ENCODE measurements around the gene HERC3.
"Not testable (repeated sequence)": the region's sequence is repeated elsewhere in the genome, so short reads cannot be mapped to it uniquely, and the experiment has no call there.

HERC3 gene

DNA sequence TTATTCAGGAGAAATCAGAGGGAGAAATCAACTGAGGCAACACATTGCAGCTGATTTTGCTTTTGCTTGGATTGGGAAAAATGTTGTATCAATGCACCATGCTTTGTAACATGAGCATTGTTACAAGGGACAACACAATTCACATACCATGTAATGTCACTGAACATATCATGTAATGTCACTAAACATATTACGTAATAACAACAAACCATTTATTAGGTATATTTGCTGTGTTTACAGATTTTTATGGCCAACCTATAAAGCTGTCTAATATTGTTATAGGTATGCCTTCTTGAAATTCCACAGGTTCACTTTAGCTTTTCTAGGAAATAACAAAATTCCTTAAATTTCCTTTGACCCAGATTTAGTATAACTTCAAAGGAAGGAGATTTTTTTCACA lies 5.0 kb upstream of the HERC3 start:
- Histone ChIP-seq H3K9me3 (ENCODE audit: low read length) (no peaks in the 10 kb centered on the region), H3K36me3 (ENCODE audit: insufficient read depth, low read length) (no peaks in the 10 kb centered on the region), H3K4me3 (ENCODE audit: low read depth in 1 of 2, low read length in 2 of 2) (no peak overlapping the region), H3K9ac (ENCODE audit: low read length) (no peak overlapping the region), H3K27me3 (ENCODE audit: control insufficient read depth in 1 of 2, insufficient read depth in 2 of 2, low read length in 2 of 2) (no peaks in the 10 kb centered on the region), H3K4me1 (ENCODE audit: insufficient read depth, low read length) (peaks cover 5% of the 10 kb centered on the region), H3K27ac (ENCODE audit: low read depth, low read length) (no peak overlapping the region)

DNA sequence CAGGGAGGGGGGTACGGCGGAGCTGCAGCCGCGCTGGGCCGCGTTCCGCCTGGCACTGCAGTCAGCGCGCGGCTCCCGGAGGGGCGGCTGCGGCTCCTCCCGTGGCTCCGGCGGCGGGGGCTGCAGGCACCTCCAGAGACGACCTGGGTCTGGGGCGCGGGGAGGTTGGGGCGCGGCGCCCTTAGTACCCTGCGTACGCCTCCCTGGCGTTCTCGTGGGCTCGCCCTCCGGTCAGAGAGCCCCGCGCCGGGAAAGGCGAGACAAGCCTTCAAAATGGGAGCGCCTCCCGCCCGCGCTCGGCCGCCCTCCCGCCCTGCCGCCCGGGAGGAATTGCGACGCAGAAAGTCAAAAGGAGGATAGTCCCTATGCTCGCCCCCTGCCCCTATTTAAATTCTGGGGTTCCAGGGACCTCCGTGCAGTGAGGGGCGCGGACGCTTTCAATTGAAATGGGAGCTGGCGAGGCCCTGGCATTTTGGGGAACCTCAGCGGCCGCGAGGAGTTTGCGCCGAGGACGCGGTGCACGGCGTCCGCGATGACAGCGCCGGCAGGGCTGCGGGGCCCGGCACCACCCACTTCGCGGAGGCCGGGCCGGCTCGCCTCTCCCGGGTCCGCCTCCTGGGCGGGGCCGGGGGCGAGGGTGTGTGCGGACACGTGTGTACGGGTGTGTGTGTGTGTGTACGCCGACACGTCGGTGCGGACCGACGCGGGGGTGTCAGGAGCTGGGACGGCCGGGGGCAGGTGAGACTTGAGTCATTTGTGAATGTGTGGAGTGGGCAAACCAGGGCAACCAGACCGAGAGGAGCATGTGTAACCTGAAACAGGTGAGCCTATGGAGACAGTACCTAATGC lies 544 bp downstream of the HERC3 start:
- no peaks in the 10 kb centered on the region for H3K27me3 ChIP-seq (ENCODE audit: control insufficient read depth in 1 of 2, insufficient read depth in 2 of 2, low read length in 2 of 2)
- peaks cover 18% of the 10 kb centered on the region for H3K4me1 ChIP-seq (ENCODE audit: insufficient read depth, low read length)
- H3K27ac ChIP-seq (ENCODE audit: low read depth, low read length): peak overlapping the region; percentile 98
- H3K4me3 ChIP-seq (ENCODE audit: low read depth in 1 of 2, low read length in 2 of 2): peak overlapping the region; percentile 83 to 86
- H3K36me3 ChIP-seq (ENCODE audit: insufficient read depth, low read length): peaks cover 8% of the 10 kb centered on the region
- no peaks in the 10 kb centered on the region for H3K9me3 ChIP-seq (ENCODE audit: low read length)
- H3K9ac ChIP-seq (ENCODE audit: low read length): no peak overlapping the region

DNA sequence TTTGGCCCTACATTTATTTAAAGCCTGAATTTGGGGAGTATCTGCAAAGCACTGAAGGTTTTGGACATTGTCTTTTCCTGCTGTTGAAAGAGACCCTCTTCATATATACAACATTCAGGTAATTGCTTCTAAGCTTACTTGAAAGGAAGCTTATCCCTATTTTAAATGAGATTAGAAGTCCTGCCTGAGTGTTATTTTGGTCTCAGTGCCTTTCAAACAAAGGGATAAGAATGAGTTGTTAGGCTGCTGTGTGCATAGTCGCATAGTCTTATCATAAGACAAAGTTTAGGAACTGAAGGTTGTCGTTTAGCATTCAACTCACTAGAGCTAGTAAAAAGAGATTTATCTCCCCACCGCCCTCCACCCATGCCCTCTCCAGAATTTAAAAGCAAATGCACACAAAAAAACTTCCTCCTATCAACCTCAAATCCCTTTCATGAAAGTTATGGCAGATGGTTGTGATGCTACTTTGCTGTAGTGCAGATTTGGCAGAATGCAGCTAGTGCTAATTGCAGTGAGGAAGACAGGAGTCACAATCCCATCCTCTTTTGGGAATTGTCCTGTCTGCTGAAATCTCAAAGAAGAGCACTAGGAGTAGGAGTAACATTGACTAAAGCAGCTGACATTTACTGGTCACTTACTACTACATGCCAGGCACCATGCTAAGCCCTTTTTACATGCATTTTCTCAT lies 5.8 kb downstream of the HERC3 start:
- H3K4me1 ChIP-seq (ENCODE audit: insufficient read depth, low read length): peaks cover 43% of the 10 kb centered on the region
- peaks cover 8% of the 10 kb centered on the region for H3K36me3 ChIP-seq (ENCODE audit: insufficient read depth, low read length)
- H3K9ac ChIP-seq (ENCODE audit: low read length): no peak overlapping the region
- H3K27ac ChIP-seq (ENCODE audit: low read depth, low read length): no peak overlapping the region
- no peaks in the 10 kb centered on the region for H3K9me3 ChIP-seq (ENCODE audit: low read length)
- no peak overlapping the region for H3K4me3 ChIP-seq (ENCODE audit: low read depth in 1 of 2, low read length in 2 of 2)
- H3K27me3 ChIP-seq (ENCODE audit: control insufficient read depth in 1 of 2, insufficient read depth in 2 of 2, low read length in 2 of 2): no peaks in the 10 kb centered on the region

DNA sequence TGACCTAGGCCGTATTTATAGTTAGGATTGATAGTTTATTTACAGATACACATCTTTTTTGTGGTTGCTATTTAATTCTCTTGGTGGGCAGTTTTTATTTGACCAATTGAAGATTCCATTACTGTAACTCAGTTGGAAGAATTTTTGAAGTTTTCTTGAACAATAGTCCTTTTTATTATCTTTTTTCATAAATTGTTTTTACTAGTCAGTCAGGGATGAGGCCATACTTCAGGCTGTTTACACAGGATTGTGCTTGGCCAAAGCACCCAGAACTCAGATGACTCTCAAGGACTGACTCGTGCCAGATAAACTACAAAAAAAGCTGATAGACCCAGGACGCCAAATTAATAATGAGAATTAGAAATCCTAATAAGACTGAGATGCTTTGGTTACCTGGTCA lies 7.0 kb downstream of the HERC3 start:
- no peak overlapping the region for H3K27ac ChIP-seq (ENCODE audit: low read depth, low read length)
- peaks cover 31% of the 10 kb centered on the region for H3K4me1 ChIP-seq (ENCODE audit: insufficient read depth, low read length)

GRCh38 chr4:88599714-88600113 lies 7.4 kb downstream of the HERC3 start:
- Histone ChIP-seq H3K36me3 (ENCODE audit: insufficient read depth, low read length) (peaks cover 8% of the 10 kb centered on the region), H3K9ac (ENCODE audit: low read length) (no peak overlapping the region), H3K4me1 (ENCODE audit: insufficient read depth, low read length) (peaks cover 31% of the 10 kb centered on the region), H3K27ac (ENCODE audit: low read depth, low read length) (no peak overlapping the region), H3K27me3 (ENCODE audit: control insufficient read depth in 1 of 2, insufficient read depth in 2 of 2, low read length in 2 of 2) (no peaks in the 10 kb centered on the region), H3K9me3 (ENCODE audit: low read length) (no peaks in the 10 kb centered on the region), H3K4me3 (ENCODE audit: low read depth in 1 of 2, low read length in 2 of 2) (no peak overlapping the region)

More for the DNA sequence above, 7.0 kb downstream of the HERC3 start:
- Histone ChIP-seq H3K9me3 (ENCODE audit: low read length) (no peaks in the 10 kb centered on the region), H3K9ac (ENCODE audit: low read length) (no peak overlapping the region), H3K4me3 (ENCODE audit: low read depth in 1 of 2, low read length in 2 of 2) (no peak overlapping the region), H3K27me3 (ENCODE audit: control insufficient read depth in 1 of 2, insufficient read depth in 2 of 2, low read length in 2 of 2) (no peaks in the 10 kb centered on the region), H3K36me3 (ENCODE audit: insufficient read depth, low read length) (peaks cover 8% of the 10 kb centered on the region)

GRCh38 chr4:88600176-88600838 lies 8.0 kb downstream of the HERC3 start:
- H3K27me3 ChIP-seq (ENCODE audit: control insufficient read depth in 1 of 2, insufficient read depth in 2 of 2, low read length in 2 of 2): no peaks in the 10 kb centered on the region
- peaks cover 31% of the 10 kb centered on the region for H3K4me1 ChIP-seq (ENCODE audit: insufficient read depth, low read length)
- H3K9ac ChIP-seq (ENCODE audit: low read length): no peak overlapping the region
- H3K9me3 ChIP-seq (ENCODE audit: low read length): no peaks in the 10 kb centered on the region
- no peak overlapping the region for H3K4me3 ChIP-seq (ENCODE audit: low read depth in 1 of 2, low read length in 2 of 2)
- H3K36me3 ChIP-seq (ENCODE audit: insufficient read depth, low read length): peaks cover 8% of the 10 kb centered on the region
- H3K27ac ChIP-seq (ENCODE audit: low read depth, low read length): no peak overlapping the region

GRCh38 chr4:88604978-88605678 lies 12.8 kb downstream of the HERC3 start:
- Histone ChIP-seq H3K27ac (ENCODE audit: low read depth, low read length) (no peak overlapping the region), H3K36me3 (ENCODE audit: insufficient read depth, low read length) (peaks cover 13% of the 10 kb centered on the region), H3K27me3 (ENCODE audit: control insufficient read depth in 1 of 2, insufficient read depth in 2 of 2, low read length in 2 of 2) (no peaks in the 10 kb centered on the region), H3K9me3 (ENCODE audit: low read length) (no peaks in the 10 kb centered on the region), H3K4me1 (ENCODE audit: insufficient read depth, low read length) (peaks cover 11% of the 10 kb centered on the region), H3K9ac (ENCODE audit: low read length) (no peak overlapping the region), H3K4me3 (ENCODE audit: low read depth in 1 of 2, low read length in 2 of 2) (no peak overlapping the region)

- peaks cover 10% of the 10 kb centered on the region for H3K4me1 ChIP-seq (ENCODE audit: insufficient read depth, low read length)
- no peak overlapping the region for H3K4me3 ChIP-seq (ENCODE audit: low read depth in 1 of 2, low read length in 2 of 2)
- no peaks in the 10 kb centered on the region for H3K9me3 ChIP-seq (ENCODE audit: low read length)
- no peak overlapping the region for H3K27ac ChIP-seq (ENCODE audit: low read depth, low read length)
- H3K27me3 ChIP-seq (ENCODE audit: control insufficient read depth in 1 of 2, insufficient read depth in 2 of 2, low read length in 2 of 2): no peaks in the 10 kb centered on the region
- H3K9ac ChIP-seq (ENCODE audit: low read length): no peak overlapping the region
- H3K36me3 ChIP-seq (ENCODE audit: insufficient read depth, low read length): peaks cover 13% of the 10 kb centered on the region
Observed at GRCh38 chr4:88605736-88606135, 13.5 kb downstream of the HERC3 start.

GRCh38 chr4:88606832-88607231 lies 14.6 kb downstream of the HERC3 start:
- H3K4me3 ChIP-seq (ENCODE audit: low read depth in 1 of 2, low read length in 2 of 2): no peak overlapping the region
- no peak overlapping the region for H3K9ac ChIP-seq (ENCODE audit: low read length)
- H3K27me3 ChIP-seq (ENCODE audit: control insufficient read depth in 1 of 2, insufficient read depth in 2 of 2, low read length in 2 of 2): no peaks in the 10 kb centered on the region
- peaks cover 13% of the 10 kb centered on the region for H3K36me3 ChIP-seq (ENCODE audit: insufficient read depth, low read length)
- peaks cover 16% of the 10 kb centered on the region for H3K4me1 ChIP-seq (ENCODE audit: insufficient read depth, low read length)
- no peaks in the 10 kb centered on the region for H3K9me3 ChIP-seq (ENCODE audit: low read length)
- no peak overlapping the region for H3K27ac ChIP-seq (ENCODE audit: low read depth, low read length)

GRCh38 chr4:88609387-88609786 lies 17.1 kb downstream of the HERC3 start:
- Histone ChIP-seq H3K36me3 (ENCODE audit: insufficient read depth, low read length) (peaks cover 13% of the 10 kb centered on the region), H3K4me1 (ENCODE audit: insufficient read depth, low read length) (peaks cover 35% of the 10 kb centered on the region), H3K9ac (ENCODE audit: low read length) (no peak overlapping the region), H3K4me3 (ENCODE audit: low read depth in 1 of 2, low read length in 2 of 2) (no peak overlapping the region), H3K27me3 (ENCODE audit: control insufficient read depth in 1 of 2, insufficient read depth in 2 of 2, low read length in 2 of 2) (no peaks in the 10 kb centered on the region), H3K27ac (ENCODE audit: low read depth, low read length) (no peak overlapping the region), H3K9me3 (ENCODE audit: low read length) (no peaks in the 10 kb centered on the region)

GRCh38 chr4:88609794-88610193 lies 17.5 kb downstream of the HERC3 start:
- not testable (repeated sequence) for H3K27ac ChIP-seq (ENCODE audit: low read depth, low read length)
- Histone ChIP-seq H3K4me1 (ENCODE audit: insufficient read depth, low read length) (peaks cover 35% of the 10 kb centered on the region), H3K36me3 (ENCODE audit: insufficient read depth, low read length) (peaks cover 13% of the 10 kb centered on the region)

More at GRCh38 chr4:88609794-88610193, 17.5 kb downstream of the HERC3 start:
- H3K9ac ChIP-seq (ENCODE audit: low read length); H3K27me3 ChIP-seq (ENCODE audit: control insufficient read depth in 1 of 2, insufficient read depth in 2 of 2, low read length in 2 of 2); H3K9me3 ChIP-seq (ENCODE audit: low read length); H3K4me3 ChIP-seq (ENCODE audit: low read depth in 1 of 2, low read length in 2 of 2): not testable (repeated sequence)

All from muscle layer of colon (tissue), 2 donors.